Lower leg skin (tissue), 3 donors: Measurements from ENCODE around the gene SLC7A5.

ENCODE experiments used
- POLR2A ChIP-seq, 2 donors: fragments of 450-650 bp; IDR thresholded peaks; one replicate each; pipeline ENCODE4 v1.6.1; 2016 to 2017; ENCODE audit warnings: antibody characterized with exemption in 2 of 2, mild to moderate bottlenecking in 1 of 2, moderate library complexity in 1 of 2
- TF ChIP-seq, protein P1 (sequence below), 3 donors: fragments of 450-650 bp; IDR thresholded peaks; one replicate each; pipeline ENCODE4 v1.5.1; 2016; ENCODE audit warnings: antibody characterized with exemption in 3 of 3, mild to moderate bottlenecking in 3 of 3, moderate library complexity in 2 of 3

GRCh38 chr16:87843678-87844105 lies 25.6 kb downstream of the SLC7A5 start:
- TF ChIP-seq, protein P1, sequence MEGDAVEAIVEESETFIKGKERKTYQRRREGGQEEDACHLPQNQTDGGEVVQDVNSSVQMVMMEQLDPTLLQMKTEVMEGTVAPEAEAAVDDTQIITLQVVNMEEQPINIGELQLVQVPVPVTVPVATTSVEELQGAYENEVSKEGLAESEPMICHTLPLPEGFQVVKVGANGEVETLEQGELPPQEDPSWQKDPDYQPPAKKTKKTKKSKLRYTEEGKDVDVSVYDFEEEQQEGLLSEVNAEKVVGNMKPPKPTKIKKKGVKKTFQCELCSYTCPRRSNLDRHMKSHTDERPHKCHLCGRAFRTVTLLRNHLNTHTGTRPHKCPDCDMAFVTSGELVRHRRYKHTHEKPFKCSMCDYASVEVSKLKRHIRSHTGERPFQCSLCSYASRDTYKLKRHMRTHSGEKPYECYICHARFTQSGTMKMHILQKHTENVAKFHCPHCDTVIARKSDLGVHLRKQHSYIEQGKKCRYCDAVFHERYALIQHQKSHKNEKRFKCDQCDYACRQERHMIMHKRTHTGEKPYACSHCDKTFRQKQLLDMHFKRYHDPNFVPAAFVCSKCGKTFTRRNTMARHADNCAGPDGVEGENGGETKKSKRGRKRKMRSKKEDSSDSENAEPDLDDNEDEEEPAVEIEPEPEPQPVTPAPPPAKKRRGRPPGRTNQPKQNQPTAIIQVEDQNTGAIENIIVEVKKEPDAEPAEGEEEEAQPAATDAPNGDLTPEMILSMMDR (IDR thresholded peaks at IDR 0.05) = no peak
- no peak for TF ChIP-seq POLR2A (IDR thresholded peaks at IDR 0.05)
